Type B pancreatic cell (in vitro differentiated cells): ENCODE results near the gene RNF4. TPM values are rescaled to one million over a fixed set of nuclear protein-coding genes. Genes with fewer than 3 reads are reported as not detected.
"Not testable (repeated sequence)": the region's sequence is repeated elsewhere in the genome, so short reads cannot be mapped to it uniquely, and the experiment has no call there.

Source experiments
- DNase-seq: peaks from one replicate; pipeline ENCODE4 v3.0.0; 2021; ENCODE audit warnings: mixed read lengths; ENCODE audit not compliant: unreplicated experiment; ENCODE audit errors: extremely low spot score
- H3K27ac Mint-ChIP-seq: 2 replicates; pipeline ENCODE4 v1.8.0; 2021; ENCODE audit warnings: mild to moderate bottlenecking, mixed read lengths
- H3K27me3 Mint-ChIP-seq: 2 replicates; pipeline ENCODE4 v1.8.0; 2021; ENCODE audit warnings: mixed read lengths
- H3K36me3 Mint-ChIP-seq: 2 replicates; pipeline ENCODE4 v1.8.0; 2021; ENCODE audit warnings: mixed read lengths
- H3K4me1 Mint-ChIP-seq: one replicate; pipeline ENCODE4 v1.8.0; 2021; ENCODE audit warnings: mixed read lengths; ENCODE audit not compliant: unreplicated experiment
- H3K4me3 Mint-ChIP-seq: 2 replicates; pipeline ENCODE4 v1.8.0; 2021; ENCODE audit warnings: mild to moderate bottlenecking, mixed read lengths
- H3K9me3 Mint-ChIP-seq: 2 replicates; pipeline ENCODE4 v1.8.0; 2021; ENCODE audit warnings: mixed read lengths
- CTCF ChIP-seq: fragments of 200-600 bp; sonication (generic); conservative IDR thresholded peaks from 2 replicates; pipeline ENCODE4 v1.5.0; 2021; ENCODE audit warnings: antibody characterized with exemption, mild to moderate bottlenecking
- total RNA-seq: library from RNA; stranded (reverse); gene quantifications from 2 replicates; pipeline ENCODE4 v1.2.1, GENCODE V29; 2021; ENCODE audit warnings: low replicate concordance

Gene RNF4
- total RNA-seq, 1 donor from 2014 or later, result 61.4 TPM

- no peak overlapping the region for H3K4me3 Mint-ChIP-seq
- TF ChIP-seq CTCF, result no peak
- peaks cover 11% of the 10 kb centered on the region for H3K36me3 Mint-ChIP-seq
- DNase-seq, result no peak
- no peaks in the 10 kb centered on the region for H3K27me3 Mint-ChIP-seq
- H3K27ac Mint-ChIP-seq, result no peak overlapping the region
- H3K4me1 Mint-ChIP-seq, result no peaks in the 10 kb centered on the region
- no peaks in the 10 kb centered on the region for H3K9me3 Mint-ChIP-seq
Measured at GRCh38 chr4:2510351-2511259, 41.7 kb downstream of the RNF4 start.

- peaks cover 14% of the 10 kb centered on the region for H3K36me3 Mint-ChIP-seq
- H3K4me3 Mint-ChIP-seq, result no peak overlapping the region
- H3K4me1 Mint-ChIP-seq, result no peaks in the 10 kb centered on the region
- TF ChIP-seq CTCF, result no peak
- no peak for DNase-seq
- H3K27me3 Mint-ChIP-seq, result no peaks in the 10 kb centered on the region
- no peak overlapping the region for H3K27ac Mint-ChIP-seq
- no peaks in the 10 kb centered on the region for H3K9me3 Mint-ChIP-seq
Measured at GRCh38 chr4:2511645-2512131, 42.8 kb downstream of the RNF4 start.

GRCh38 chr4:2512396-2513135 lies 43.7 kb downstream of the RNF4 start:
- DNase-seq, result no peak
- Mint-ChIP-seq H3K36me3 (peaks cover 14% of the 10 kb centered on the region), H3K9me3 (no peaks in the 10 kb centered on the region), H3K27ac (no peak overlapping the region), H3K4me1 (no peaks in the 10 kb centered on the region), H3K27me3 (no peaks in the 10 kb centered on the region), H3K4me3 (no peak overlapping the region)
- TF ChIP-seq CTCF, result no peak

- H3K9me3 Mint-ChIP-seq, H3K4me1 Mint-ChIP-seq, DNase-seq, H3K27me3 Mint-ChIP-seq, H3K4me3 Mint-ChIP-seq, H3K27ac Mint-ChIP-seq: not testable (repeated sequence)
- H3K36me3 Mint-ChIP-seq, result peaks cover 14% of the 10 kb centered on the region
Measured at GRCh38 chr4:2514193-2514592, 45.3 kb downstream of the RNF4 start.

- peaks cover 14% of the 10 kb centered on the region for H3K36me3 Mint-ChIP-seq
- not testable (repeated sequence) for H3K4me3 Mint-ChIP-seq, H3K4me1 Mint-ChIP-seq, DNase-seq, H3K27me3 Mint-ChIP-seq, H3K27ac Mint-ChIP-seq, H3K9me3 Mint-ChIP-seq
Measured at GRCh38 chr4:2514944-2515343, 46.0 kb downstream of the RNF4 start.

- TF ChIP-seq CTCF, result no peak
- H3K9me3 Mint-ChIP-seq, result no peaks in the 10 kb centered on the region
- H3K27ac Mint-ChIP-seq, result no peak overlapping the region
- no peaks in the 10 kb centered on the region for H3K4me1 Mint-ChIP-seq
- no peaks in the 10 kb centered on the region for H3K27me3 Mint-ChIP-seq
- no peak for DNase-seq
- no peak overlapping the region for H3K4me3 Mint-ChIP-seq
- H3K36me3 Mint-ChIP-seq, result peaks cover 14% of the 10 kb centered on the region
Measured at GRCh38 chr4:2515830-2516550, 47.1 kb downstream of the RNF4 start.
